ENCODE measurements around the gene PIK3R4. TPM values are rescaled to one million over a fixed set of nuclear protein-coding genes. Genes with fewer than 3 reads are reported as not detected.

PIK3R4 gene
- total RNA-seq, 2 experiments from 2014 or later = 13.7 to 14.5 TPM

- no peak for ATAC-seq (ENCODE audit: poor library complexity)
- Histone ChIP-seq H3K4me3 (ENCODE audit: low read length) (no peak overlapping the region), H3K36me3 (ENCODE audit: insufficient read depth, low read length) (peaks cover 22% of the 10 kb centered on the region), H3K4me1 (ENCODE audit: insufficient read depth, low read length) (peaks cover 29% of the 10 kb centered on the region), H3K27me3 (ENCODE audit: control insufficient read depth in 1 of 2, insufficient read depth in 2 of 2, low read length in 2 of 2) (no peaks in the 10 kb centered on the region), H3K27ac (ENCODE audit: low read depth in 1 of 2, low read length in 2 of 2) (no peak overlapping the region), H3K9me3 (ENCODE audit: control insufficient read depth in 1 of 2, insufficient read depth in 1 of 2, low read length in 2 of 2) (no peaks in the 10 kb centered on the region)
- Mint-ChIP-seq H3K9me3 (no peaks in the 10 kb centered on the region), H3K27me3 (no peaks in the 10 kb centered on the region), H3K4me3 (peak overlapping the region; percentile 70), H3K4me1 (ENCODE audit: low read depth) (peaks cover 79% of the 10 kb centered on the region), H3K27ac (no peak overlapping the region), H3K36me3 (ENCODE audit: low read depth) (peaks cover 78% of the 10 kb centered on the region)
- intact Hi-C loops (cut with DNase I, micrococcal nuclease) = loop anchor here (5.0 to 10.0 kb wide), 2 partner anchors 283 to 1670 kb away; partner anchors contain the start of genes ASTE1 (in 1 of the 2) and NEK11 (in 1 of the 2)
- POLR2A ChIA-PET = interaction anchor here (0.7 to 1.7 kb wide), 2 partner anchors 21 to 151 kb away, joined by 3 to 6 read pairs; partner anchors contain the start of gene ATP2C1
- CTCF ChIA-PET = no interaction called here
- DNase-seq = no peak
- no peak for TF ChIP-seq CTCF (IDR thresholded peaks at IDR 0.05)
These were observed 4.6 kb downstream of the PIK3R4 start for GRCh38 chr3:130741946-130742610.

- no peaks in the 10 kb centered on the region for H3K27me3 ChIP-seq (ENCODE audit: control insufficient read depth in 1 of 2, insufficient read depth in 2 of 2, low read length in 2 of 2)
- Mint-ChIP-seq H3K27ac (no peak overlapping the region), H3K4me1 (ENCODE audit: low read depth) (peaks cover 74% of the 10 kb centered on the region), H3K9me3 (no peaks in the 10 kb centered on the region), H3K36me3 (ENCODE audit: low read depth) (peaks cover 87% of the 10 kb centered on the region), H3K27me3 (no peaks in the 10 kb centered on the region), H3K4me3 (no peak overlapping the region)
- intact Hi-C loops (cut with DNase I, micrococcal nuclease) = loop anchor here (5.0 to 10.0 kb wide), 2 partner anchors 285 to 1672 kb away; partner anchors contain the start of genes ASTE1 (in 1 of the 2) and NEK11 (in 1 of the 2)
- DNase-seq (no peak), ATAC-seq (ENCODE audit: poor library complexity) (no peak)
- H3K4me1 ChIP-seq (ENCODE audit: insufficient read depth, low read length) = peaks cover 16% of the 10 kb centered on the region
- POLR2A ChIA-PET = no interaction called here
- no peak for TF ChIP-seq CTCF (IDR thresholded peaks at IDR 0.05)
- CTCF ChIA-PET = no interaction called here
- no peak overlapping the region for H3K27ac ChIP-seq (ENCODE audit: low read depth in 1 of 2, low read length in 2 of 2)
- H3K36me3 ChIP-seq (ENCODE audit: insufficient read depth, low read length) = peaks cover 30% of the 10 kb centered on the region
- H3K4me3 ChIP-seq (ENCODE audit: low read length) = no peak overlapping the region
- no peaks in the 10 kb centered on the region for H3K9me3 ChIP-seq (ENCODE audit: control insufficient read depth in 1 of 2, insufficient read depth in 1 of 2, low read length in 2 of 2)
These were observed 6.8 kb downstream of the PIK3R4 start for GRCh38 chr3:130739848-130740247.

- ATAC-seq (ENCODE audit: poor library complexity) = no peak
- peaks cover 58% of the 10 kb centered on the region for H3K4me1 Mint-ChIP-seq (ENCODE audit: low read depth)
- Histone ChIP-seq H3K9me3 (ENCODE audit: control insufficient read depth in 1 of 2, insufficient read depth in 1 of 2, low read length in 2 of 2) (no peaks in the 10 kb centered on the region), H3K4me1 (ENCODE audit: insufficient read depth, low read length) (peaks cover 8% of the 10 kb centered on the region), H3K27me3 (ENCODE audit: control insufficient read depth in 1 of 2, insufficient read depth in 2 of 2, low read length in 2 of 2) (no peaks in the 10 kb centered on the region), H3K27ac (ENCODE audit: low read depth in 1 of 2, low read length in 2 of 2) (no peak overlapping the region), H3K36me3 (ENCODE audit: insufficient read depth, low read length) (peaks cover 30% of the 10 kb centered on the region), H3K4me3 (ENCODE audit: low read length) (no peak overlapping the region)
- POLR2A ChIA-PET = interaction anchor here (0.6 kb wide), 1 partner anchor 542 kb away, joined by 3 read pairs; no protein-coding TSS in a partner anchor
- no peak overlapping the region for H3K27ac Mint-ChIP-seq
- intact Hi-C loops (cut with DNase I, micrococcal nuclease) = no loop called here
- H3K36me3 Mint-ChIP-seq (ENCODE audit: low read depth) = peaks cover 88% of the 10 kb centered on the region
- no peaks in the 10 kb centered on the region for H3K27me3 Mint-ChIP-seq
- CTCF ChIA-PET = interaction anchor here (0.7 to 0.9 kb wide), 2 partner anchors 12 to 1685 kb away, joined by 3 read pairs; no protein-coding TSS in a partner anchor
- no peaks in the 10 kb centered on the region for H3K9me3 Mint-ChIP-seq
- no peak for DNase-seq
- no peak for TF ChIP-seq CTCF (IDR thresholded peaks at IDR 0.05)
- no peak overlapping the region for H3K4me3 Mint-ChIP-seq
These were observed 8.4 kb downstream of the PIK3R4 start for GRCh38 chr3:130738241-130738640.

All from CD4-positive, alpha-beta T cell (primary cell).